Calu3 (cell line): ENCODE measurements around the gene GRK5. TPM values are rescaled to one million over a fixed set of nuclear protein-coding genes. Genes with fewer than 3 reads are reported as not detected.

Experiments used
- BruUV-seq: library from RNA; stranded (reverse); fragments of 400-500 nt; replicated peaks from 2 replicates; lab custom pipeline; 2021; lab: Mats Ljungman, UMichigan
- CTCF ChIA-PET: fragments of 300-600 bp; sonication (Branson Sonifier 250); formaldehyde crosslinking; loops from one replicate; lab custom pipeline; 2022; ENCODE audit warnings: antibody characterized with exemption; lab: Charles Lee
- DNase-seq: peaks from one replicate; pipeline ENCODE4 v3.0.0; 2022
- H3K27ac Mint-ChIP-seq: one replicate; pipeline ENCODE4 v1.8.0; 2022; ENCODE audit warnings: mixed read lengths; ENCODE audit not compliant: unreplicated experiment
- H3K27me3 Mint-ChIP-seq: one replicate; pipeline ENCODE4 v1.8.0; 2022; ENCODE audit warnings: mixed read lengths; ENCODE audit not compliant: unreplicated experiment
- H3K36me3 Mint-ChIP-seq: one replicate; pipeline ENCODE4 v1.8.0; 2022; ENCODE audit warnings: mild to moderate bottlenecking, moderate library complexity, mixed read lengths; ENCODE audit not compliant: insufficient read depth, unreplicated experiment
- H3K4me1 Mint-ChIP-seq: one replicate; pipeline ENCODE4 v1.8.0; 2022; ENCODE audit warnings: mild to moderate bottlenecking, low read depth, mixed read lengths; ENCODE audit not compliant: unreplicated experiment
- H3K4me3 Mint-ChIP-seq: one replicate; pipeline ENCODE4 v1.8.0; 2022; ENCODE audit warnings: mild to moderate bottlenecking, low read depth, moderate library complexity, mixed read lengths; ENCODE audit not compliant: unreplicated experiment
- H3K9me3 Mint-ChIP-seq: one replicate; pipeline ENCODE4 v1.8.0; 2022; ENCODE audit warnings: low read depth, mixed read lengths; ENCODE audit not compliant: unreplicated experiment
- intact Hi-C: fragments of 100-400 bp; cut with micrococcal nuclease; formaldehyde crosslinking; loops from one replicate; pipeline ENCODE4 v1.10.0; 2022; ENCODE audit not compliant: unreplicated experiment
- total RNA-seq: library from RNA; stranded (reverse); gene quantifications from 2 replicates; pipeline ENCODE4 v1.2.3, GENCODE V29; 2022
- TF ChIP-seq, protein P1 (sequence below): fragments of 200-600 bp; IDR thresholded peaks from one replicate; pipeline ENCODE4 v1.8.0; 2022; ENCODE audit warnings: antibody characterized with exemption; ENCODE audit not compliant: unreplicated experiment

Gene GRK5
- total RNA-seq, 1 experiment from 2014 or later: 4.4 TPM

DNA sequence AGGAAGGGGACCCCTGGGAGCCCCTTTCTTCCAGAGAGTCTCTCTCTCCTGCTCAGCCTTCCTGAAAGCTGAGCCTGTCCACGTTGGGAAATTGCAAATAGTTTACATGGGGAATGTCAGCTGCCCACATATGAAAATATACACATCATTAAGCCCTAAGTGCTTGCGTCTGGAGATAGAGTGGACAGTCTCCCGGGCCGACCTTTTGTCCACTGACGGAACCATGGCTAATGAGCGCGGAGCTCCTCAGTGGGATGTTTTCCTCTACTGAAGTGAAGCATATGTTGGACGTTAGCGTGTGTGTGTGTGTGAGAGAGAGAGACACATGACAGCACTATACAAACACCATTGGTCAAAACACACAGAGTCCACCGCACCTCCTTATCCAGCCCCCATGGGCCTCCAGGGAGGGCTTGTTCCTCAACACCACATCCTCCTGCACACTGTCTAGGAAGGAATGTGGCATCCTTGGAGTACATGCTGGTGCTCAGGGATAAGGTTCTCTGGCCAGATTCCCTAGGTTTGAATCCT is 206.8 kb downstream of the GRK5 start:
- no peak for DNase-seq
- intact Hi-C loops: no loop called here
- no TSS peak for BruUV-seq
- CTCF ChIA-PET: no interaction called here
- Mint-ChIP-seq H3K4me3 (no peak overlapping the region), H3K4me1 (no peaks in the 10 kb centered on the region), H3K27ac (no peak overlapping the region), H3K36me3 (no peaks in the 10 kb centered on the region), H3K9me3 (no peaks in the 10 kb centered on the region), H3K27me3 (peaks cover 14% of the 10 kb centered on the region)
- TF ChIP-seq, protein P1, sequence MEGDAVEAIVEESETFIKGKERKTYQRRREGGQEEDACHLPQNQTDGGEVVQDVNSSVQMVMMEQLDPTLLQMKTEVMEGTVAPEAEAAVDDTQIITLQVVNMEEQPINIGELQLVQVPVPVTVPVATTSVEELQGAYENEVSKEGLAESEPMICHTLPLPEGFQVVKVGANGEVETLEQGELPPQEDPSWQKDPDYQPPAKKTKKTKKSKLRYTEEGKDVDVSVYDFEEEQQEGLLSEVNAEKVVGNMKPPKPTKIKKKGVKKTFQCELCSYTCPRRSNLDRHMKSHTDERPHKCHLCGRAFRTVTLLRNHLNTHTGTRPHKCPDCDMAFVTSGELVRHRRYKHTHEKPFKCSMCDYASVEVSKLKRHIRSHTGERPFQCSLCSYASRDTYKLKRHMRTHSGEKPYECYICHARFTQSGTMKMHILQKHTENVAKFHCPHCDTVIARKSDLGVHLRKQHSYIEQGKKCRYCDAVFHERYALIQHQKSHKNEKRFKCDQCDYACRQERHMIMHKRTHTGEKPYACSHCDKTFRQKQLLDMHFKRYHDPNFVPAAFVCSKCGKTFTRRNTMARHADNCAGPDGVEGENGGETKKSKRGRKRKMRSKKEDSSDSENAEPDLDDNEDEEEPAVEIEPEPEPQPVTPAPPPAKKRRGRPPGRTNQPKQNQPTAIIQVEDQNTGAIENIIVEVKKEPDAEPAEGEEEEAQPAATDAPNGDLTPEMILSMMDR: no peak

- Mint-ChIP-seq H3K4me3 (no peak overlapping the region), H3K36me3 (no peaks in the 10 kb centered on the region), H3K27me3 (peaks cover 14% of the 10 kb centered on the region), H3K4me1 (no peaks in the 10 kb centered on the region), H3K9me3 (no peaks in the 10 kb centered on the region), H3K27ac (no peak overlapping the region)
- intact Hi-C loops: no loop called here
- CTCF ChIA-PET: no interaction called here
- TF ChIP-seq, protein P1: no peak
- BruUV-seq: no TSS peak
- DNase-seq: no peak
Measured at GRCh38 chr10:119415121-119415520, 207.8 kb downstream of the GRK5 start.

DNA sequence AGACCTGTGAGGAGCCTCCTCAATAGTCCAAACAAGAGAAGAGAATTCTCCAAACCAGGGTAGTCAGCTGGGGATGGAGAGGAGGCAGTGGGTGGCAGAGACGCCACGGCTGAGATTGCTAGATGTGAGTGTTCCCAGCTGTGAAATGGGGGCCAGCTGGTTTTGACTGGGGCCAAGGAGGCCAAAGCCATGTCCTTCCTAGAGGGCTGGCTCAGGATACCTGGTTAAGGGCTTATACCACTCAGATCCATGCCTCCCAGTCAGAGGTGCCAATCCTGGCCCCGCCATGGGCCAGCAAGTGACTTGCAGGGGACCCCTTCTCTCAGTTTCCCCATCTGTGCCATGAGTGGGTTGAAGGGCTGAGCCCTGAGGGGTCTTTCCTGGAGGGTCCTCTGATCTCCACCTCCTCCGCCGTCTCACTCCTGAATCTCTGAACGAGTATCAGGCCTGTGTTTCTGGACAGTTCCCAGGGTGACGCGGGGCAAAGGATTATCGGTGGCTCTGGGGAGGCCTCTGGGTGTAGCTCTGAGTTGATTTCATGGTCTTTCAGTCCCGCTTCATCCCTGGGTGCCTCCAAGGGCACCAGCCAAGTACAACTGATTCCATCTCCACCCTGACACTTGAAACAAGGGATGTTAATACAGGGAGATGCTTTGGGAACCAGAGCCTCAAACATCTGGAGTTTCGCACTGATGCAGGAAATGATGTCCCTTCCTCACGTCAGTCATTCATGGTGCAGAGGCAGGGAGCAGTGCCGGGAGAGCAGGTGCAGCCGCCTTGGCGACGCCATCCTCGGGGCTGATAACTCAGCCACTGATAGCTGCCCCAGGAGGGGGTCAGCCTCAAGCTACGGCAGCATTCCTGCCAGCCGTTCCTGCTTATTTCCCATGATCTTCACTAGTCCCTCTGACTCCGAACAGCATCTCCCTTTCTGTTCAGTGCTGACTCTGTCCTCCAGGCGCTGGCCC is 208.4 kb downstream of the GRK5 start:
- Mint-ChIP-seq H3K9me3 (no peaks in the 10 kb centered on the region), H3K4me3 (no peak overlapping the region), H3K36me3 (no peaks in the 10 kb centered on the region), H3K27ac (no peak overlapping the region), H3K27me3 (peaks cover 14% of the 10 kb centered on the region), H3K4me1 (no peaks in the 10 kb centered on the region)
- no peak for DNase-seq
- intact Hi-C loops: no loop called here
- BruUV-seq: no TSS peak
- TF ChIP-seq, protein P1: no peak
- CTCF ChIA-PET: interaction anchor here (1.3 kb wide), 1 partner anchor 216 kb away, joined by 4 read pairs; no protein-coding TSS in a partner anchor

DNA sequence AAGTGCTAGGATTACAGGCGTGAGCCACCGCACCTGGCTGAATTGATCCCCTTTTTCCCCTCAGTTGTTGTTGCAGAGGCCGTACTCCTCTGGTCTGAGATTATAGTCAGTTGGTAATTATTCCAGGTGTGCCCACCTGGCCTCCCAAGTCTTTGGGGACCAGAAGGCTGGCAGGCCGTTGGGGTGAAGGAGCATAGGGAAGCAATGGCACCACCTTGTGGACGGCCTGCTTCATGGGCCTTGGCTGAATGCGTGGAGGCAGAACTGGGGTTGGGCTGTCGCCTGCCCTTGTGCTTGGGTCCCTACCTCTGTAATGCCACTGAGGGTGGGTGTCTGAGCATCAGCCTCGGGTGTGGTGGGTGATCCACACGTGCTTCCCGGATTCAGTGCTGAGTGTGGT is 209.5 kb downstream of the GRK5 start:
- H3K36me3 Mint-ChIP-seq: no peaks in the 10 kb centered on the region
- no peak overlapping the region for H3K27ac Mint-ChIP-seq
- CTCF ChIA-PET: interaction anchor here (1.3 kb wide), 1 partner anchor 217 kb away, joined by 4 read pairs; no protein-coding TSS in a partner anchor
- TF ChIP-seq, protein P1: no peak
- no peaks in the 10 kb centered on the region for H3K9me3 Mint-ChIP-seq
- intact Hi-C loops: loop anchor here (1.0 kb wide), 1 partner anchor 218 kb away; no protein-coding TSS in a partner anchor
- no peaks in the 10 kb centered on the region for H3K4me1 Mint-ChIP-seq
- DNase-seq: peak; percentile 58
- no TSS peak for BruUV-seq
- no peak overlapping the region for H3K4me3 Mint-ChIP-seq
- peaks cover 14% of the 10 kb centered on the region for H3K27me3 Mint-ChIP-seq
